CD14-positive monocyte (primary cell): ENCODE data around the gene NACC1. TPM values are rescaled to one million over a fixed set of nuclear protein-coding genes. Genes with fewer than 3 reads are reported as not detected.

ENCODE experiments used
- DNase-seq, 3 donors: peaks; one replicate each; pipeline ENCODE4 v3.0.0-alpha.2; 2011 to 2022
- H2AFZ ChIP-seq: 2 replicates; pipeline ENCODE4 v1.6.0; 2012; ENCODE audit warnings: mild to moderate bottlenecking, low read depth, low read length, inconsistent platforms; ENCODE audit not compliant: insufficient read depth, poor library complexity, severe bottlenecking
- H3K27ac ChIP-seq, 2 donors: 1 replicate in 1 of 2; 2 replicates in 1 of 2; pipeline ENCODE4 v1.5.1; 2012 to 2013; ENCODE audit warnings: low read length in 2 of 2, control low read depth in 1 of 2, inconsistent platforms in 1 of 2, low read depth in 1 of 2, mild to moderate bottlenecking in 1 of 2
- H3K27me3 ChIP-seq, 2 donors: one replicate each; pipeline versions ENCODE4 v1.6.0 to v1.6.1; 2011 to 2013; ENCODE audit warnings: low read length in 2 of 2; ENCODE audit not compliant: control insufficient read depth in 2 of 2, insufficient read depth in 2 of 2
- H3K36me3 ChIP-seq, 2 donors: replicated peaks in 1 of 2; 1 replicate in 1 of 2; 2 replicates in 1 of 2; pipeline versions ENCODE4 v1.5.1 to v1.6.1; 2012 to 2013; ENCODE audit warnings: low read length in 2 of 2, control low read depth in 1 of 2, inconsistent platforms in 1 of 2, mild to moderate bottlenecking in 1 of 2; ENCODE audit not compliant: insufficient read depth in 2 of 2, control insufficient read depth in 1 of 2
- H3K4me1 ChIP-seq, 2 donors: 1 replicate in 1 of 2; 2 replicates in 1 of 2; pipeline versions ENCODE4 v1.5.1 to v1.6.1; 2012 to 2013; ENCODE audit warnings: low read length in 2 of 2, control low read depth in 1 of 2, inconsistent platforms in 1 of 2, mild to moderate bottlenecking in 1 of 2, moderate library complexity in 1 of 2; ENCODE audit not compliant: insufficient read depth in 2 of 2, control insufficient read depth in 1 of 2
- H3K4me2 ChIP-seq: replicated peaks from 2 replicates; pipeline ENCODE3; 2012; ENCODE audit warnings: low read length, moderate library complexity, mild to moderate bottlenecking; ENCODE audit not compliant: poor library complexity, severe bottlenecking; ENCODE audit errors: extremely low read depth
- H3K4me3 ChIP-seq, 3 experiments: fragments of 200-600 bp in 1 of 3; sonication (generic) in 1 of 3; replicated peaks in 1 of 3; 1 replicate in 2 of 3; 2 replicates in 1 of 3; pipeline ENCODE4 v1.5.1; 2011 to 2013; ENCODE audit warnings: low read length in 3 of 3, mild to moderate bottlenecking in 3 of 3, control low read depth in 2 of 3, low read depth in 2 of 3, inconsistent platforms in 1 of 3, moderate library complexity in 1 of 3
- H3K79me2 ChIP-seq: 2 replicates; pipeline ENCODE4 v1.6.0; 2012; ENCODE audit warnings: mild to moderate bottlenecking, control low read depth, inconsistent platforms, low read length, moderate library complexity; ENCODE audit not compliant: insufficient read depth
- H3K9ac ChIP-seq: 2 replicates; pipeline ENCODE4 v1.6.0; 2017; ENCODE audit warnings: low read length, mild to moderate bottlenecking; ENCODE audit not compliant: insufficient read depth, poor library complexity, severe bottlenecking
- H3K9me3 ChIP-seq, 2 donors: replicated peaks in 1 of 2; 1 replicate in 1 of 2; 2 replicates in 1 of 2; pipeline versions ENCODE4 v1.5.1 to v1.6.1; 2012 to 2013; ENCODE audit warnings: low read length in 2 of 2, control low read depth in 1 of 2; ENCODE audit not compliant: control insufficient read depth in 1 of 2, insufficient read depth in 1 of 2
- H4K20me1 ChIP-seq: 2 replicates; pipeline ENCODE4 v1.6.0; 2012; ENCODE audit warnings: mild to moderate bottlenecking, low read length, control low read depth, moderate library complexity; ENCODE audit not compliant: insufficient read depth
- H3K27ac Mint-ChIP-seq, 7 donors: one replicate each; pipeline ENCODE4 v1.8.0; 2020; ENCODE audit warnings: mild to moderate bottlenecking in 7 of 7, mixed read lengths in 7 of 7, moderate library complexity in 6 of 7, inconsistent platforms in 2 of 7
- H3K27me3 Mint-ChIP-seq, 3 donors: one replicate each; pipeline ENCODE4 v1.8.0; 2021 to 2022; ENCODE audit warnings: low read depth in 3 of 3, mild to moderate bottlenecking in 3 of 3, mixed read lengths in 3 of 3, moderate library complexity in 3 of 3, inconsistent platforms in 1 of 3
- H3K36me3 Mint-ChIP-seq, 2 donors: one replicate each; pipeline ENCODE4 v1.8.0; 2020; ENCODE audit warnings: mixed read lengths in 2 of 2, inconsistent platforms in 1 of 2, mild to moderate bottlenecking in 1 of 2
- H3K4me1 Mint-ChIP-seq: one replicate; pipeline ENCODE4 v1.8.0; 2020; ENCODE audit warnings: mild to moderate bottlenecking, mixed read lengths
- H3K4me3 Mint-ChIP-seq, 2 donors: one replicate each; pipeline ENCODE4 v1.8.0; 2020; ENCODE audit warnings: mild to moderate bottlenecking in 2 of 2, mixed read lengths in 2 of 2, moderate library complexity in 1 of 2
- H3K9me3 Mint-ChIP-seq, 7 donors: one replicate each; pipeline ENCODE4 v1.8.0; 2020 to 2022; ENCODE audit warnings: mixed read lengths in 7 of 7, mild to moderate bottlenecking in 6 of 7, moderate library complexity in 6 of 7, inconsistent platforms in 2 of 7
- WGBS: methylation state at CpG from one replicate; pipeline ENCODE4 v1.1.5; 2013; ENCODE audit warnings: missing lambda C conversion rate; ENCODE audit not compliant: insufficient coverage; 5-methylcytosine and 5-hydroxymethylcytosine counted together
- intact Hi-C, 2 donors: fragments of 100-400 bp; cut with micrococcal nuclease; formaldehyde crosslinking; loops; one replicate each; pipeline versions ENCODE4 v1.15.0 to v1.15.1; 2023
- polyA plus RNA-seq, 3 donors: library from polyadenylated mRNA; depleted of rRNA in 1 of 3; unstranded in 2 of 3; stranded (reverse) in 1 of 3; fragments of 300-500 nt in 2 of 3; fragments of >200 nt in 1 of 3; fragmentation: Illumina TruSeq in 2 of 3; gene quantifications; 1 replicate in 2 of 3; 2 replicates in 1 of 3; pipeline ENCODE4 v1.2.3, GENCODE V29; 2012 to 2021
- TF ChIP-seq, protein P1 (sequence below): fragments of 200-600 bp; IDR thresholded peaks from one replicate; pipeline ENCODE4 v1.8.0; 2022; ENCODE audit warnings: antibody characterized with exemption, mild to moderate bottlenecking

The NACC1 gene
- polyA plus RNA-seq, 3 donors = 1.1 to 20.1 (median 2.2) TPM

DNA sequence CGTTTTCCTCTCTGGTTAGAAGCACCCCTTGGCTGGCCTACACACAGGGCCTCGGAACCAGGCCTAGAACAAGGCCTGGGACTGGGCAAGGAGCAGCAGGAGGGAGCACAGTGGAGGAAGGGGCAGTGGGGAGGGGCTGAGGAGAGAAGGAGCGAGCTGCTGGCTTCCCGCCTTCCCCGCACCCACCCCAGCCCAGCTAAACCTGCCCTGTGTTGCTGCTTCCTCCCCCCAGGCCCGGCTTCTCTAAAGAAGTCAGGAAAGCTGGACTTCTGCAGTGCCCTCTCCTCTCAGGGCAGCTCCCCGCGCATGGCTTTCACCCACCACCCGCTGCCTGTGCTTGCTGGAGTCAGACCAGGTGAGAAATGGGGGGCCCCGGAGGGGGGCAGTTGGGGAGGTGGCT lies 39.7 kb upstream of the NACC1 start:
- Mint-ChIP-seq H3K4me1 (peaks cover 13% of the 10 kb centered on the region), H3K36me3 (peaks cover 4 to 6% of the 10 kb centered on the region in 2 donors), H3K27me3 (peaks cover 0 to 4% (median 3%) of the 10 kb centered on the region in 3 donors), H3K9me3 (no peaks in the 10 kb centered on the region), H3K4me3 (no peak overlapping the region), H3K27ac (no peak overlapping the region)
- Histone ChIP-seq H3K9me3 (no peaks in the 10 kb centered on the region), H3K27me3 (no peaks in the 10 kb centered on the region), H3K79me2 (no peaks in the 10 kb centered on the region), H2AFZ (no peak overlapping the region), H4K20me1 (no peaks in the 10 kb centered on the region), H3K4me2 (no peak overlapping the region), H3K36me3 (no peaks in the 10 kb centered on the region), H3K4me3 (no peak overlapping the region), H3K27ac (no peak overlapping the region), H3K9ac (no peak overlapping the region), H3K4me1 (peaks cover 8 to 13% of the 10 kb centered on the region in 2 donors)
- 67% methylated on average over 2 of the region's 10 CpGs for WGBS
- TF ChIP-seq, protein P1, sequence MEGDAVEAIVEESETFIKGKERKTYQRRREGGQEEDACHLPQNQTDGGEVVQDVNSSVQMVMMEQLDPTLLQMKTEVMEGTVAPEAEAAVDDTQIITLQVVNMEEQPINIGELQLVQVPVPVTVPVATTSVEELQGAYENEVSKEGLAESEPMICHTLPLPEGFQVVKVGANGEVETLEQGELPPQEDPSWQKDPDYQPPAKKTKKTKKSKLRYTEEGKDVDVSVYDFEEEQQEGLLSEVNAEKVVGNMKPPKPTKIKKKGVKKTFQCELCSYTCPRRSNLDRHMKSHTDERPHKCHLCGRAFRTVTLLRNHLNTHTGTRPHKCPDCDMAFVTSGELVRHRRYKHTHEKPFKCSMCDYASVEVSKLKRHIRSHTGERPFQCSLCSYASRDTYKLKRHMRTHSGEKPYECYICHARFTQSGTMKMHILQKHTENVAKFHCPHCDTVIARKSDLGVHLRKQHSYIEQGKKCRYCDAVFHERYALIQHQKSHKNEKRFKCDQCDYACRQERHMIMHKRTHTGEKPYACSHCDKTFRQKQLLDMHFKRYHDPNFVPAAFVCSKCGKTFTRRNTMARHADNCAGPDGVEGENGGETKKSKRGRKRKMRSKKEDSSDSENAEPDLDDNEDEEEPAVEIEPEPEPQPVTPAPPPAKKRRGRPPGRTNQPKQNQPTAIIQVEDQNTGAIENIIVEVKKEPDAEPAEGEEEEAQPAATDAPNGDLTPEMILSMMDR = no peak
- intact Hi-C loops = no loop called here
- no peak for DNase-seq

DNA sequence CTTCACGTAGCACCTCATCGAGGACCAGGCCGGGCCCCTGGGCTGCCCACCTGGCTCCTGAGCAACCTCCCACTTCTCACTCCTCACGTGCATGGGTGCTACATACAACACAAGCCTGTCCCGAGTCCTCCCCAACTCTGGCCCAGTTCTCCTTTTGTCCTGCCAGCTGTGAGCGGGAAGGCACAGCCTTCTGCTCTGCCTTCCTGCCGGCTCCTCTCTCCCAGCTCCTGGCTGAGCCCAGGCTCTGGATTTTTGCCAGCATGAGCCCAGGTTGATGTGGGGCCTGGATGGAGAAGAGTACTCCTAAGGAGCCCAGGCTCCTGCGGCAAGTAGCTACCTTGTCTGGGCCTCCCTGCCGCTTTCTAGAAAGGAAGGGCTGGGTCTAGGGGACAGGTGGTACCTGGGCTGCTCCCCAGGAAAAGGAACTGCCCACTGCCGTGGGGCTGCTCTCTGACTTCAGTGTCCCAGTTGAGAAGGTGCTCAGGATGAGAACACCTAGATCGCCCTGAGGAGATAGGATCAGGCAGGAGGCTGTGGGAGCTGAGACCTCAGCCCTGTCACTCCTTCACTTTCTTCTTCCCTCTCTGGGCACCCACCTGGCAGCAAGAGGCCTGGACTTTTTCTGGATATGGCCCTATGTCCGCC lies 39.0 kb upstream of the NACC1 start:
- Histone ChIP-seq H3K36me3 (no peaks in the 10 kb centered on the region), H4K20me1 (no peaks in the 10 kb centered on the region), H2AFZ (no peak overlapping the region), H3K4me2 (no peak overlapping the region), H3K79me2 (no peaks in the 10 kb centered on the region), H3K4me1 (peaks cover 8 to 13% of the 10 kb centered on the region in 2 donors), H3K9me3 (no peaks in the 10 kb centered on the region), H3K4me3 (no peak overlapping the region), H3K27me3 (no peaks in the 10 kb centered on the region), H3K9ac (peak overlapping the region; percentile 39), H3K27ac (no peak overlapping the region)
- H3K36me3 Mint-ChIP-seq = peaks cover 5 to 6% of the 10 kb centered on the region in 2 donors
- 42% methylated on average over 9 of the region's 12 CpGs for WGBS
- H3K4me3 Mint-ChIP-seq = peak overlapping the region in 1 of 2 donors; percentile 35
- H3K9me3 Mint-ChIP-seq = no peaks in the 10 kb centered on the region
- TF ChIP-seq, protein P1 = no peak
- H3K27me3 Mint-ChIP-seq = peaks cover 0 to 4% (median 3%) of the 10 kb centered on the region in 3 donors
- peaks cover 13% of the 10 kb centered on the region for H3K4me1 Mint-ChIP-seq
- DNase-seq = no peak
- peak overlapping the region in 1 of 7 donors; percentile 41 for H3K27ac Mint-ChIP-seq
- intact Hi-C loops = no loop called here
